Uterus (tissue), 2 donors: ENCODE data around the gene PMEPA1.

Experiments
- POLR2A ChIP-seq, 2 donors: fragments of 450-650 bp; IDR thresholded peaks; one replicate each; pipeline ENCODE4 v1.6.1; 2016; ENCODE audit warnings: antibody characterized with exemption in 2 of 2, mild to moderate bottlenecking in 1 of 2, moderate library complexity in 1 of 2
- TF ChIP-seq, protein P1 (sequence below), 4 experiments: fragments of 200-600 bp in 2 of 4; fragments of 450-650 bp in 2 of 4; sonication (generic) in 2 of 4; IDR thresholded peaks; one replicate each; pipeline ENCODE4 v1.5.1; 2016 to 2019; ENCODE audit warnings: antibody characterized with exemption in 4 of 4, mild to moderate bottlenecking in 2 of 4, moderate library complexity in 1 of 4

DNA sequence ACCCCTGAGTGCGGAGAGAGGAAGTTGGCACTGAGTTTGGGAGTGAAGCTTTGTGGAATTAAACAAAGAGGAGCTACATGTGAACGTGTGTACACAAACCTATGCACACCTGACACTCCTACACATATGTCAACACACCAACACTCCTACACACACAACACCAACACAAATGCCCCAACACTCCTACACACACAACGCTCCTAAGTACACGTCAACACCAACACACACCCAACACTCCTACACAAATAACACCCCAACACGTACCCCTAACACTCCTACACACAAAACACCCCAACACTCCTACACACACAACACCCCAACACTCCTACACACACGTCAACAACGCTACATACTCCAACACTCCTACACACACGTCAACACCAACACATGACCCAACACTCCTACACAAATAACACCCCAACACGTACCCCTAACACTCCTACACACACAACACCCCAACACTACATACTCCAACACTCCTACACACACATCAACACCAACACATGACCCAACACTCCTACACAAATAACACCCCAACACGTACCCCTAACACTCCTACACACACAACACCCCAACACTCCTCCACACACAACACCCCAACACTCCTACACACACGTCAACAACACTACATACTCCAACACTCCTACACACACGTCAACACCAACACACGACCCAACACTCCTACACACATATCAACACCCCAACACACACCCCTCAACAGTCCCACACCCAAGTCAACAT lies 49.5 kb downstream of the PMEPA1 start:
- TF ChIP-seq, protein P1, sequence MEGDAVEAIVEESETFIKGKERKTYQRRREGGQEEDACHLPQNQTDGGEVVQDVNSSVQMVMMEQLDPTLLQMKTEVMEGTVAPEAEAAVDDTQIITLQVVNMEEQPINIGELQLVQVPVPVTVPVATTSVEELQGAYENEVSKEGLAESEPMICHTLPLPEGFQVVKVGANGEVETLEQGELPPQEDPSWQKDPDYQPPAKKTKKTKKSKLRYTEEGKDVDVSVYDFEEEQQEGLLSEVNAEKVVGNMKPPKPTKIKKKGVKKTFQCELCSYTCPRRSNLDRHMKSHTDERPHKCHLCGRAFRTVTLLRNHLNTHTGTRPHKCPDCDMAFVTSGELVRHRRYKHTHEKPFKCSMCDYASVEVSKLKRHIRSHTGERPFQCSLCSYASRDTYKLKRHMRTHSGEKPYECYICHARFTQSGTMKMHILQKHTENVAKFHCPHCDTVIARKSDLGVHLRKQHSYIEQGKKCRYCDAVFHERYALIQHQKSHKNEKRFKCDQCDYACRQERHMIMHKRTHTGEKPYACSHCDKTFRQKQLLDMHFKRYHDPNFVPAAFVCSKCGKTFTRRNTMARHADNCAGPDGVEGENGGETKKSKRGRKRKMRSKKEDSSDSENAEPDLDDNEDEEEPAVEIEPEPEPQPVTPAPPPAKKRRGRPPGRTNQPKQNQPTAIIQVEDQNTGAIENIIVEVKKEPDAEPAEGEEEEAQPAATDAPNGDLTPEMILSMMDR (IDR thresholded peaks at IDR 0.05) = no peak
- TF ChIP-seq POLR2A (IDR thresholded peaks at IDR 0.05) = no peak
